Measurements from ENCODE around the gene ZNF227. TPM values are rescaled to one million over a fixed set of nuclear protein-coding genes. Genes with fewer than 3 reads are reported as not detected.

Gene ZNF227
- total and polyA plus RNA-seq, 9 of the 15 experiments (the other 6 are each of a cell fraction or from before 2014, with no cell fraction given): 3.0 to 15.1 (median 10.0) TPM

DNA sequence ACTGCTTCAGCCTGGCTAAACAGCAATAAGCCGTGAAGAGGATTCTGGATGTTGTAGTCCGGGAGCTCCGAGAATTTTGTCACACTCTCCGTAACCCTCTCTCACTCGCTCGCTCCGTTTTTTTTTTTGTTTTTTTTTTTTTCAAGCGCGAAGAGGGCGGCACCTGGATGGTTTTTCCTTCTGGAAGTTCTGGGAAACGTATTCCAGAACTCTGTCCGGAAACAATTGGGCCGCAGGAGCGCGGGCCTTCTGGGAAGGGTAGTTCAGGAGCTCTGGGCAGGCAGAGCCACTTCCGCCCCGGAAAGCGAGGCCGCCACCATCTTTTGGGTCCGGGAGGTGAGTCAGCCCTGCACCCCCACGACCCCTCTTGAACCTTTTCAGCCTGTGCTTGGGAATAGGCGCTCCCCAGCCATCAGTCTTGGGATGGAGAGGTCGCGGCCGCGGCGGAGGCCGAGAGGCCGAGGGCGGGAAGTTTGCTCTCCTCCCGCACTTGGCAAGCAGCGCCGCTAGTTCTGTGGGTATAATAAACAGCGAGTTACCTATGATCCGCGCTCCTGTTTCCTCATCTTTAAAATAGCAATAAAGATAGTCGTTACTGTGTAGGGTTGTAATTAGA lies at the start of gene ZNF227 (continued):
- TF ChIP-seq TFAP4 (CRISPR knock-in tag; IDR thresholded peaks at IDR 0.05; ENCODE audit: borderline replicate concordance) (peak; percentile 45; the same call in 1 of the 2 replicates), POLR2H (tag; IDR thresholded peaks at IDR 0.05; ENCODE audit: low read depth) (no peak), CUX1 (CRISPR knock-in tag; IDR thresholded peaks at IDR 0.05) (no peak), ZBTB12 (CRISPR knock-in tag; IDR thresholded peaks at IDR 0.05) (no peak), KDM1A (IDR thresholded peaks at IDR 0.05) (no peak), ZFP30 (CRISPR knock-in tag; IDR thresholded peaks at IDR 0.05; ENCODE audit: borderline replicate concordance) (no peak), RAD21 (CRISPR knock-in tag; conservative IDR thresholded peaks at IDR 0.05 in 1 of 2, IDR thresholded peaks at IDR 0.05 in 1 of 2) (no peak), MEF2D (tag; conservative IDR thresholded peaks at IDR 0.05; ENCODE audit: low read depth) (no peak), HDAC8 (tag; IDR thresholded peaks at IDR 0.05) (no peak), MIER1 (IDR thresholded peaks at IDR 0.05; ENCODE audit: low read depth) (no peak), STAT6 (CRISPR knock-in tag; IDR thresholded peaks at IDR 0.05) (no peak)
- TF ChIP-seq, protein P1, sequence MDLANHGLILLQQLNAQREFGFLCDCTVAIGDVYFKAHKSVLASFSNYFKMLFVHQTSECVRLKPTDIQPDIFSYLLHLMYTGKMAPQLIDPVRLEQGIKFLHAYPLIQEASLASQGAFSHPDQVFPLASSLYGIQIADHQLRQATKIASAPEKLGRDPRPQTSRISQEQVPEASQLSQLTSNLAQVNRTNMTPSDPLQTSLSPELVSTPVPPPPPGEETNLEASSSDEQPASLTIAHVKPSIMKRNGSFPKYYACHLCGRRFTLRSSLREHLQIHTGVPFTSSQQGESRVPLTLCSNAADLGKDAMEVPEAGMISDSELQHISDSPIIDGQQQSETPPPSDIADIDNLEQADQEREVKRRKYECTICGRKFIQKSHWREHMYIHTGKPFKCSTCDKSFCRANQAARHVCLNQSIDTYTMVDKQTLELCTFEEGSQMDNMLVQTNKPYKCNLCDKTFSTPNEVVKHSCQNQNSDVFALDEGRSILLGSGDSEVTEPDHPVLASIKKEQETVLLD (IDR thresholded peaks at IDR 0.05): no peak
- TF ChIP-seq, protein P2, sequence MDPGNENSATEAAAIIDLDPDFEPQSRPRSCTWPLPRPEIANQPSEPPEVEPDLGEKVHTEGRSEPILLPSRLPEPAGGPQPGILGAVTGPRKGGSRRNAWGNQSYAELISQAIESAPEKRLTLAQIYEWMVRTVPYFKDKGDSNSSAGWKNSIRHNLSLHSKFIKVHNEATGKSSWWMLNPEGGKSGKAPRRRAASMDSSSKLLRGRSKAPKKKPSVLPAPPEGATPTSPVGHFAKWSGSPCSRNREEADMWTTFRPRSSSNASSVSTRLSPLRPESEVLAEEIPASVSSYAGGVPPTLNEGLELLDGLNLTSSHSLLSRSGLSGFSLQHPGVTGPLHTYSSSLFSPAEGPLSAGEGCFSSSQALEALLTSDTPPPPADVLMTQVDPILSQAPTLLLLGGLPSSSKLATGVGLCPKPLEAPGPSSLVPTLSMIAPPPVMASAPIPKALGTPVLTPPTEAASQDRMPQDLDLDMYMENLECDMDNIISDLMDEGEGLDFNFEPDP (CRISPR knock-in tag; IDR thresholded peaks at IDR 0.05): no peak
